H1 (cell line): ENCODE measurements around the gene NPTXR. TPM values are rescaled to one million over a fixed set of nuclear protein-coding genes. Genes with fewer than 3 reads are reported as not detected.

ENCODE experiments used
- CBX5 ChIP-seq: fragments of 300-800, 300-1000 bp; sonication (generic); IDR thresholded peaks from 2 replicates; pipeline ENCODE4 v1.7.1; 2016; ENCODE audit warnings: antibody characterized with exemption, low read length, low read depth
- CHD1 ChIP-seq: IDR thresholded peaks from 2 replicates; pipeline ENCODE4 v1.6.1; 2012; ENCODE audit warnings: low read depth, low read length, improper control_type of control experiment
- CHD2 ChIP-seq: IDR thresholded peaks from 2 replicates; pipeline ENCODE4 v1.6.1; 2012; ENCODE audit warnings: low read length, improper control_type of control experiment
- CTCF ChIP-seq, 3 experiments: IDR thresholded peaks; 1 replicate in 2 of 3; 2 replicates in 1 of 3; pipeline versions ENCODE4 v1.5.1 to v1.6.1; 2011; ENCODE audit warnings: low read length in 3 of 3, mild to moderate bottlenecking in 3 of 3, inconsistent platforms in 2 of 3, low read depth in 1 of 3, moderate library complexity in 1 of 3; ENCODE audit not compliant: insufficient read depth in 1 of 3; ENCODE audit errors: control extremely low read depth in 1 of 3
- E2F6 ChIP-seq: IDR thresholded peaks from 2 replicates; pipeline ENCODE4 v1.6.1; 2012; ENCODE audit warnings: inconsistent platforms
- GABPA ChIP-seq: IDR thresholded peaks from 2 replicates; pipeline ENCODE4 v1.6.1; 2011; ENCODE audit warnings: mild to moderate bottlenecking, low read length, moderate library complexity, borderline replicate concordance; ENCODE audit not compliant: insufficient read depth
- HDAC6 ChIP-seq: IDR thresholded peaks from one replicate; pipeline ENCODE4 v1.7.1; 2012; ENCODE audit warnings: low read depth, mild to moderate bottlenecking, inconsistent platforms, low read length, moderate library complexity
- KDM4A ChIP-seq: IDR thresholded peaks from one replicate; pipeline ENCODE4 v1.7.1; 2012; ENCODE audit warnings: low read depth, mild to moderate bottlenecking, moderate library complexity, low read length, inconsistent platforms; ENCODE audit not compliant: severe bottlenecking
- NANOG ChIP-seq: IDR thresholded peaks from 2 replicates; pipeline ENCODE4 v1.6.1; 2011; ENCODE audit warnings: low read length, low read depth, mild to moderate bottlenecking, inconsistent platforms; ENCODE audit not compliant: insufficient read depth, poor library complexity, severe bottlenecking
- NRF1 ChIP-seq: IDR thresholded peaks from 2 replicates; pipeline ENCODE4 v1.6.1; 2011; ENCODE audit warnings: mild to moderate bottlenecking, low read depth, low read length, improper control_type of control experiment
- POLR2A ChIP-seq, 2 experiments: IDR thresholded peaks; 1 replicate in 1 of 2; 2 replicates in 1 of 2; pipeline ENCODE4 v1.6.1; 2011; ENCODE audit warnings: low read depth in 2 of 2, low read length in 2 of 2, mild to moderate bottlenecking in 2 of 2; ENCODE audit errors: control extremely low read depth in 1 of 2
- POU5F1 ChIP-seq: IDR thresholded peaks from 2 replicates; pipeline ENCODE4 v1.6.1; 2011; ENCODE audit warnings: low read depth, mild to moderate bottlenecking, low read length, moderate library complexity
- RBBP5 ChIP-seq: IDR thresholded peaks from 2 replicates; pipeline ENCODE4 v1.7.1; 2012; ENCODE audit warnings: low read depth, mild to moderate bottlenecking, inconsistent platforms, low read length, moderate library complexity, borderline replicate concordance
- RFX5 ChIP-seq: IDR thresholded peaks from 2 replicates; pipeline ENCODE4 v1.6.1; 2011; ENCODE audit warnings: low read depth, low read length, improper control_type of control experiment, borderline replicate concordance
- SAP30 ChIP-seq: fragments of 300-600 bp; sonication (generic); IDR thresholded peaks from 2 replicates; pipeline ENCODE4 v1.7.1; 2012; ENCODE audit warnings: low read length, moderate library complexity, mild to moderate bottlenecking, inconsistent platforms; ENCODE audit not compliant: insufficient read depth, insufficient replicate concordance
- SIN3A ChIP-seq, 2 experiments: IDR thresholded peaks in 1 of 2; conservative IDR thresholded peaks in 1 of 2; 2 replicates each; pipeline ENCODE4 v1.6.1; 2011 to 2012; ENCODE audit warnings: low read length in 2 of 2, improper control_type of control experiment in 1 of 2, low read depth in 1 of 2, mild to moderate bottlenecking in 1 of 2
- SIRT6 ChIP-seq: IDR thresholded peaks from one replicate; pipeline ENCODE4 v1.7.1; 2012; ENCODE audit warnings: low read length, inconsistent platforms
- SP2 ChIP-seq: IDR thresholded peaks from 2 replicates; pipeline ENCODE4 v1.6.1; 2012; ENCODE audit warnings: mild to moderate bottlenecking, low read length, inconsistent platforms
- TAF1 ChIP-seq: IDR thresholded peaks from 2 replicates; pipeline ENCODE4 v1.6.1; 2011; ENCODE audit warnings: mild to moderate bottlenecking, low read depth, low read length
- TCF12 ChIP-seq: IDR thresholded peaks from 2 replicates; pipeline ENCODE4 v1.6.1; 2011; ENCODE audit warnings: low read depth, mild to moderate bottlenecking, low read length
- YY1 ChIP-seq: IDR thresholded peaks from 2 replicates; pipeline ENCODE4 v1.6.1; 2011; ENCODE audit warnings: low read depth, mild to moderate bottlenecking, low read length
- polyA plus RNA-seq, 7 experiments: library from polyadenylated mRNA; depleted of rRNA in 3 of 7; stranded (reverse) in 5 of 7; unstranded in 2 of 7; fragments of >200 nt in 5 of 7; fragments of 200-250 nt in 2 of 7; gene quantifications; 1 replicate in 5 of 7; 2 replicates in 1 of 7; 4 replicates in 1 of 7; pipeline versions ENCODE4 v1.2.1 to v1.2.3, GENCODE V29; 2011 to 2013; ENCODE audit warnings: missing spikeins in 2 of 7, mixed read lengths in 2 of 7
- total RNA-seq: library from RNA; stranded (reverse); fragmentation: NEBNext Ultra II Directional; extraction: Animal tissue kit (Norgen Biotek cat#: 25700); gene quantifications from 2 replicates; pipeline ENCODE4 v1.2.1, GENCODE V29; 2021
- TF ChIP-seq, protein P1 (sequence below): IDR thresholded peaks from 2 replicates; pipeline ENCODE4 v1.6.1; 2012; ENCODE audit warnings: inconsistent platforms

The NPTXR gene
- total and polyA plus RNA-seq, 2 of the 8 experiments (the other 6 are each of a cell fraction or from before 2014, with no cell fraction given): 3.7 to 6.4 TPM

DNA sequence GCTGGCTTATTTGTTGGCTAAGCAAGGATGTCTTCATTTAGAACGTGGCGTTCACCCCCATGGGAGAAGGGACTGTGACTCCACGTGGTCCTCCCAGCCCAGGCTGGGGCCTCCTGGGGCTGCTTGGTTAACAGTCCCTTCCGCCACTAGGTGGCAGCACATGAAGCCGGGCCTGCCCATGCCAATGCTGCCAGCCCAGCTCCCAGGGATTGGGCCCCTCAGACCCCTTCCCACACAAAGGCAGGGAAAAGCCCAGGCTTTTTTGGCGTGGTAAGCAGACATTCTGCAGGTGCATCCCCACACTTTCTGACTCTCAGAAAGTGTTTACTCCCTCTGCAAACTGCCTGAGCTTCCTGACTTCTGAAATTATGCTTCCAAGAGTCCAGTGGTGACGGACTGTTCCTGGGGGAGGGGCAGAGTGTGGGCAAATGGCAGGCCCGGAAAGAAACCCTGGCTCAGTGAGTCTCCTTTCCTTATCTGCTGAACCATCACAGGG, 25.1 kb upstream of the NPTXR start (continued):
- no peak for TF ChIP-seq SIRT6
- TF ChIP-seq HDAC6: no peak
- peak in 1 of 2 experiments; percentile 69; a peak in 1 of 4 replicates for TF ChIP-seq SIN3A (conservative IDR thresholded peaks at IDR 0.05 in 1 of 2, IDR thresholded peaks at IDR 0.05 in 1 of 2; ENCODE audit: low read depth in 1 of 2, low read length in 2 of 2)
- TF ChIP-seq POLR2A (IDR thresholded peaks at IDR 0.05; ENCODE audit: control extremely low read depth in 1 of 2, low read depth in 2 of 2, low read length in 2 of 2): peak in 1 of 2 experiments; percentile 38; a peak in 1 of 3 replicates
- TF ChIP-seq CBX5: no peak
- TF ChIP-seq, protein P1, sequence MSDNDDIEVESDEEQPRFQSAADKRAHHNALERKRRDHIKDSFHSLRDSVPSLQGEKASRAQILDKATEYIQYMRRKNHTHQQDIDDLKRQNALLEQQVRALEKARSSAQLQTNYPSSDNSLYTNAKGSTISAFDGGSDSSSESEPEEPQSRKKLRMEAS: peak; percentile 85
- no peak for TF ChIP-seq E2F6
- no peak for TF ChIP-seq CHD2
- no peak for TF ChIP-seq SP2
- TF ChIP-seq CTCF (IDR thresholded peaks at IDR 0.05; ENCODE audit: control extremely low read depth in 1 of 3, insufficient read depth in 1 of 3, low read depth in 1 of 3, low read length in 3 of 3): peak; percentile 86 to 91 (median 91)
- no peak for TF ChIP-seq TCF12
- no peak for TF ChIP-seq RBBP5
- TF ChIP-seq TAF1: no peak
- TF ChIP-seq KDM4A: no peak
- TF ChIP-seq GABPA: no peak
- no peak for TF ChIP-seq SAP30
- TF ChIP-seq YY1: 0 out of 2 replicates have a peak, but pooled peaks have one; percentile 19
- TF ChIP-seq CHD1: no peak
- TF ChIP-seq RFX5: no peak
- TF ChIP-seq NANOG: no peak
- no peak for TF ChIP-seq NRF1
- no peak for TF ChIP-seq POU5F1
